ENCODE measurements around the gene CSTA. TPM values are rescaled to one million over a fixed set of nuclear protein-coding genes. Genes with fewer than 3 reads are reported as not detected.
"Not testable (repeated sequence)": the region's sequence is repeated elsewhere in the genome, so short reads cannot be mapped to it uniquely, and the experiment has no call there.

The CSTA gene
- total RNA-seq, 2 donors from 2014 or later: 3.5 to 9.7 TPM

GRCh38 chr3:122365582-122366378 lies 40.7 kb downstream of the CSTA start:
- intact Hi-C loops (cut with DNase I); DNase-seq (ENCODE audit: low spot score): not testable (repeated sequence)

GRCh38 chr3:122366379-122366749 lies 41.3 kb downstream of the CSTA start:
- no peak for DNase-seq (ENCODE audit: low spot score)
- intact Hi-C loops (cut with DNase I): no loop called here

- intact Hi-C loops (cut with DNase I): no loop called here
These were observed 49.0 kb downstream of the CSTA start for GRCh38 chr3:122374034-122374433.

GRCh38 chr3:122377975-122378374 lies 52.9 kb downstream of the CSTA start:
- intact Hi-C loops (cut with DNase I): no loop called here
- no peak for DNase-seq (ENCODE audit: low spot score)

More at GRCh38 chr3:122374034-122374433, 49.0 kb downstream of the CSTA start:
- DNase-seq (ENCODE audit: low spot score): no peak

GRCh38 chr3:122382888-122383666 lies 58.0 kb downstream of the CSTA start, which contains the start of gene MIX23:
MIX23 (minus strand) TSS chr3:122383231; CDS start chr3:122383224, 7 bp downstream.
- intact Hi-C loops (cut with DNase I): no loop called here
- peak; percentile 95 for DNase-seq (ENCODE audit: low spot score)

GRCh38 chr3:122383771-122384697 lies 59.0 kb downstream of the CSTA start, which contains the start of gene FAM162A:
FAM162A (plus strand) TSS chr3:122384182; CDS start chr3:122384266, 84 bp downstream.
- intact Hi-C loops (cut with DNase I): no loop called here

GRCh38 chr3:122387709-122388108 lies 62.7 kb downstream of the CSTA start:
- intact Hi-C loops (cut with DNase I): no loop called here
- DNase-seq (ENCODE audit: low spot score): no peak

More at GRCh38 chr3:122383771-122384697, 59.0 kb downstream of the CSTA start, which contains the start of gene FAM162A:
- DNase-seq (ENCODE audit: low spot score): peak; percentile 98

GRCh38 chr3:122389197-122389596 lies 64.1 kb downstream of the CSTA start:
- DNase-seq (ENCODE audit: low spot score): no peak

GRCh38 chr3:122389892-122390291 lies 64.8 kb downstream of the CSTA start:
- intact Hi-C loops (cut with DNase I): loop anchor here in 1 of 2 donors (10.0 kb wide), 1 partner anchor 295 kb away; the partner anchor contains the start of gene PARP14
- no peak for DNase-seq (ENCODE audit: low spot score)

More at GRCh38 chr3:122389197-122389596, 64.1 kb downstream of the CSTA start:
- intact Hi-C loops (cut with DNase I): no loop called here

GRCh38 chr3:122390665-122391064 lies 65.6 kb downstream of the CSTA start:
- DNase-seq (ENCODE audit: low spot score): no peak
- intact Hi-C loops (cut with DNase I): loop anchor here in 1 of 2 donors (10.0 kb wide), 1 partner anchor 294 kb away; the partner anchor contains the start of gene PARP14

Other genes with a start within 250 kb of the CSTA start
- gene CASR, start 141.6 kb upstream of the CSTA start, total RNA-seq: not detected
- gene MIX23, start 58.0 kb downstream of the CSTA start, total RNA-seq: 10 to 100 TPM; 13.8 to 16.3 TPM
- gene FAM162A, start 58.9 kb downstream of the CSTA start, total RNA-seq: 10 to 100 TPM; 31.5 to 36.9 TPM
- gene WDR5B, start 90.8 kb downstream of the CSTA start, total RNA-seq: 1 to 10 TPM; 4.0 to 4.9 TPM
- gene KPNA1, start 189.7 kb downstream of the CSTA start, total RNA-seq: 10 to 100 TPM; 62.4 to 80.3 TPM
- gene PARP9, start 239.1 kb downstream of the CSTA start, total RNA-seq: 10 to 100 TPM; 29.8 to 31.9 TPM
- gene DTX3L, start 239.1 kb downstream of the CSTA start, total RNA-seq: 10 to 100 TPM; 22.8 to 32.0 TPM

Measured in posterior vena cava (tissue), 2 donors.